HL-60 (cell line): Measurements from ENCODE around the gene MT4.

ENCODE experiments used
- CTCF ChIP-seq: IDR thresholded peaks from one replicate; pipeline ENCODE4 v1.5.1; 2011; ENCODE audit warnings: low read length, control low read depth, inconsistent platforms; ENCODE audit not compliant: insufficient read depth
- GABPA ChIP-seq: IDR thresholded peaks from 2 replicates; pipeline ENCODE4 v1.6.1; 2012; ENCODE audit warnings: low read depth
- POLR2AphosphoS5 ChIP-seq: IDR thresholded peaks from 2 replicates; pipeline ENCODE4 v1.6.1; 2012; ENCODE audit warnings: low read depth
- REST ChIP-seq: IDR thresholded peaks from 2 replicates; pipeline ENCODE4 v1.6.1; 2012; ENCODE audit warnings: low read depth; ENCODE audit not compliant: insufficient replicate concordance

GRCh38 chr16:56616608-56617211 lies 51.8 kb downstream of the MT4 start:
- TF ChIP-seq CTCF (no peak), GABPA (no peak), POLR2AphosphoS5 (no peak), REST (no peak)
